COR-L47 (cell line): Measurements from ENCODE around the gene PCDHA1.

Source experiments
- DNase-seq: peaks from one replicate; lab custom pipeline; 2025; lab: John Stamatoyannopoulos, UW

Gene PCDHA1

DNA sequence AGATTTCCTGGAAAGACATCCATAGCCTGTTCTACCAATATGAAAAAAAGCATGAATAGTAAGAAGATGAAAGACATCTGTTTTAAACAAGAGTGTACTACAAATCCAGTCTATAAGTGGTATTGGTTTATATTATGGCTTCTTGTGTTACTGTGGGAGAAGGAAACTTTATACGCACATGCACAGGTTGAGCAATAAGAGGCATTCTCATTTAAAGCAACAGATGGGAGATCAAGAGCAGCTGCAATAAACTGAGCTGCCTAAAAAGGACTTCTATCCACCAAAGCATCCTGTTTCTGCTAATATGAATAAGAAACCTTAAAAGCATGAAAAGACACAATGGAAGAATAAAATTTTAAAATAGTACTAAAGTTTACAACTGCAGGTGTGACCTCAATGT, 256.6 kb downstream of the PCDHA1 start:
- DNase-seq = no peak

GRCh38 chr5:141050622-141051520, 264.9 kb downstream of the PCDHA1 start, which contains the start of gene PCDHB1:
Gene PCDHB1, plus strand, starts transcription at chr5:141051374. Its CDS starts 97 bp downstream, at chr5:141051471.
- no peak for DNase-seq

- DNase-seq = peak; percentile 14
Measured at GRCh38 chr5:141051521-141051866, 265.6 kb downstream of the PCDHA1 start.
